Thyroid gland (tissue), 4 donors: ENCODE results near the gene AHI1. TPM values are rescaled to one million over a fixed set of nuclear protein-coding genes. Genes with fewer than 3 reads are reported as not detected.

Source experiments
- DNase-seq, 2 donors: peaks; one replicate each; pipeline ENCODE4 v3.0.0-alpha.2; 2019
- H3K27ac ChIP-seq, 3 donors: fragments of 200-600 bp; sonication (generic); 1 replicate in 2 of 3; 2 replicates in 1 of 3; pipeline ENCODE4 v1.5.1; 2016 to 2019; ENCODE audit warnings: mild to moderate bottlenecking in 1 of 3, moderate library complexity in 1 of 3
- H3K27me3 ChIP-seq: fragments of 200-600 bp; sonication (generic); one replicate; pipeline ENCODE4 v1.5.1; 2019
- H3K36me3 ChIP-seq, 2 donors: fragments of 200-600 bp; sonication (generic); one replicate each; pipeline ENCODE4 v1.5.1; 2016 to 2019
- H3K4me1 ChIP-seq, 2 donors: fragments of 200-600 bp; sonication (generic); one replicate each; pipeline ENCODE4 v1.5.1; 2017 to 2019
- H3K4me3 ChIP-seq, 3 donors: fragments of 200-600 bp; sonication (generic); replicated peaks in 1 of 3; 1 replicate in 2 of 3; 2 replicates in 1 of 3; pipeline ENCODE4 v1.5.1; 2016; ENCODE audit warnings: mild to moderate bottlenecking in 1 of 3
- H3K9me3 ChIP-seq: fragments of 200-600 bp; sonication (generic); one replicate; pipeline ENCODE4 v1.5.1; 2017
- CTCF ChIP-seq, 6 experiments: fragments of 200-600 bp in 3 of 6; fragments of 450-650 bp in 3 of 6; sonication (generic) in 3 of 6; IDR thresholded peaks; one replicate each; pipeline ENCODE4 v1.5.1; 2016 to 2019; ENCODE audit warnings: antibody characterized with exemption in 6 of 6, mild to moderate bottlenecking in 2 of 6, inconsistent platforms in 1 of 6, moderate library complexity in 1 of 6
- POLR2A ChIP-seq, 2 donors: fragments of 450-650 bp; IDR thresholded peaks; one replicate each; pipeline ENCODE4 v1.6.1; 2017; ENCODE audit warnings: antibody characterized with exemption in 2 of 2, mild to moderate bottlenecking in 2 of 2, moderate library complexity in 1 of 2
- WGBS, 2 donors: methylation state at CpG; one replicate each; pipeline ENCODE4 v1.1.5; 2017; 5-methylcytosine and 5-hydroxymethylcytosine counted together
- intact Hi-C: fragments of 100-400 bp; cut with DNase I; formaldehyde crosslinking; loops from one replicate; pipeline ENCODE4 v1.15.1; 2023
- total RNA-seq, 4 donors: library from RNA; depleted of rRNA; stranded (reverse); fragments of >200 nt; gene quantifications; one replicate each; pipeline ENCODE4 v1.2.3, GENCODE V29; 2016

Gene AHI1
- total RNA-seq, 4 donors from 2014 or later = 25.5 to 53.3 (median 42.1) TPM

- Histone ChIP-seq H3K27ac (no peak overlapping the region), H3K4me1 (peaks cover 5% of the 10 kb centered on the region in 2 donors), H3K36me3 (no peaks in the 10 kb centered on the region), H3K4me3 (no peak overlapping the region), H3K27me3 (no peaks in the 10 kb centered on the region), H3K9me3 (no peaks in the 10 kb centered on the region)
- no peak for TF ChIP-seq POLR2A (IDR thresholded peaks at IDR 0.05)
- no peak for TF ChIP-seq CTCF (IDR thresholded peaks at IDR 0.05)
- intact Hi-C loops = no loop called here
- 84 to 91% methylated on average over 5 of the region's 5 CpGs for WGBS, 2 donors
- no peak for DNase-seq
Observed at GRCh38 chr6:135306740-135307420, 190.7 kb downstream of the AHI1 start.

GRCh38 chr6:135306166-135306565 lies 191.4 kb downstream of the AHI1 start:
- H3K27me3 ChIP-seq = no peaks in the 10 kb centered on the region
- H3K27ac ChIP-seq = no peak overlapping the region
- TF ChIP-seq POLR2A (IDR thresholded peaks at IDR 0.05) (no peak), CTCF (IDR thresholded peaks at IDR 0.05) (no peak)
- no peaks in the 10 kb centered on the region for H3K36me3 ChIP-seq
- H3K9me3 ChIP-seq = no peaks in the 10 kb centered on the region
- 89 to 96% methylated on average over 2 of the region's 2 CpGs for WGBS, 2 donors
- no peak for DNase-seq
- intact Hi-C loops = no loop called here
- H3K4me3 ChIP-seq = no peak overlapping the region
- peaks cover 5% of the 10 kb centered on the region in 2 donors for H3K4me1 ChIP-seq

GRCh38 chr6:135305684-135306083 lies 191.9 kb downstream of the AHI1 start:
- H3K4me1 ChIP-seq = peaks cover 5% of the 10 kb centered on the region in 2 donors
- 96 to 100% methylated on average over 1 of the region's 1 CpG for WGBS, 2 donors
- H3K27ac ChIP-seq = no peak overlapping the region
- no peaks in the 10 kb centered on the region for H3K27me3 ChIP-seq
- H3K4me3 ChIP-seq = no peak overlapping the region
- H3K36me3 ChIP-seq = no peaks in the 10 kb centered on the region
- H3K9me3 ChIP-seq = no peaks in the 10 kb centered on the region
- intact Hi-C loops = no loop called here
- TF ChIP-seq POLR2A (IDR thresholded peaks at IDR 0.05) (no peak), CTCF (IDR thresholded peaks at IDR 0.05) (no peak)
- no peak for DNase-seq

GRCh38 chr6:135304883-135305282 lies 192.7 kb downstream of the AHI1 start:
- no peaks in the 10 kb centered on the region for H3K4me1 ChIP-seq
- no peaks in the 10 kb centered on the region for H3K9me3 ChIP-seq
- TF ChIP-seq CTCF (IDR thresholded peaks at IDR 0.05) (no peak), POLR2A (IDR thresholded peaks at IDR 0.05) (no peak)
- intact Hi-C loops = no loop called here
- no peak for DNase-seq
- H3K27me3 ChIP-seq = no peaks in the 10 kb centered on the region
- no peaks in the 10 kb centered on the region for H3K36me3 ChIP-seq
- no peak overlapping the region for H3K27ac ChIP-seq
- 95 to 96% methylated on average over 4 of the region's 4 CpGs for WGBS, 2 donors
- H3K4me3 ChIP-seq = no peak overlapping the region

GRCh38 chr6:135301304-135301703 lies 196.2 kb downstream of the AHI1 start:
- no peak for TF ChIP-seq POLR2A (IDR thresholded peaks at IDR 0.05)
- TF ChIP-seq CTCF (IDR thresholded peaks at IDR 0.05) = no peak
- Histone ChIP-seq H3K9me3 (no peaks in the 10 kb centered on the region), H3K4me1 (no peaks in the 10 kb centered on the region), H3K4me3 (no peak overlapping the region), H3K36me3 (no peaks in the 10 kb centered on the region), H3K27me3 (no peaks in the 10 kb centered on the region), H3K27ac (no peak overlapping the region)
- intact Hi-C loops = no loop called here
- no peak for DNase-seq
